Measurements from ENCODE around the gene RYR3.
"Not testable (repeated sequence)": the region's sequence is repeated elsewhere in the genome, so short reads cannot be mapped to it uniquely, and the experiment has no call there.

The RYR3 gene

GRCh38 chr15:33516563-33516962 is 205.8 kb downstream of the RYR3 start:
- no peak for DNase-seq (ENCODE audit: low read depth)

GRCh38 chr15:33517944-33518343 is 207.2 kb downstream of the RYR3 start:
- no peak for DNase-seq (ENCODE audit: low read depth)

DNA sequence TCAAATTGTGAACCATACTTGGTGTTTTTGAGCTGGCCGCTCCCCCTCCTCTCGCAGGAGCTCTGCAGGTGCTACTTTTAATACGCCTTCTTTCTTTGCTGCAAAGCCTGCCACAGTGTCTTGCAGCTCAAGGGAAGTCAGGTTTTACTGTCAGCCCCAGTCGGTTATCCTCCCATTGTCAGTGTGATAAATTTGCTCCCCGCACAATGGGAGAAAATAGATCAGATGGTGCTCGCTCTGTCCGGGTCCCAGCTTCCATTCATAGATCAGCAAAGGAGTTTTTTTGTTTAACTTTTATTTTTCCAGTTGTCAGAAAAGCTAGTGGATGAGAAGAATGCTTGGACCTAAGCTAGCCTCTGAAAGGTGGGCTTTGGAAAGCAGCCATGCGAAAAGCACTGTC is 207.7 kb downstream of the RYR3 start:
- no peak for DNase-seq (ENCODE audit: low read depth)

GRCh38 chr15:33524274-33524673 is 213.5 kb downstream of the RYR3 start:
- no peak for DNase-seq (ENCODE audit: low read depth)

GRCh38 chr15:33526532-33526931 is 215.8 kb downstream of the RYR3 start:
- DNase-seq (ENCODE audit: low read depth) = no peak

DNA sequence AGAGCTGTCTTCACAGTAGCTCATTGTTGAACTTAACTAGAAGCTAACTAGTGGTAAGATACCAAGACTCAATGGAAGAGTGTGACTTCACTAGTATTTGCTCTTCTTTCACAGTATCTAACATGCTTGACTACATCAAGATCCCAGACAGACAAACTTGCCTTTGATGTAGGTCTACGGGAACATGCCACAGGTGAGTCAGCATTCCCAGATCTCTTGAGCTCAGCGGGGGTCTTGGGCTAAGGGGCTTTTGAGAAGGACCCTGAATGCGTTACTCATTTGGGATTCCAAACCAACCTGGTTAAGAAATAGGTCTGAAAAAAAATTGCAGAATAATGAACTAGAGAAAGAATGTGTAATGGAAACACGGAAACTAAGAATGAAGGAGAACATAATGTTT is 222.4 kb downstream of the RYR3 start:
- no peak for DNase-seq (ENCODE audit: low read depth)

GRCh38 chr15:33534642-33535041 is 223.9 kb downstream of the RYR3 start:
- DNase-seq (ENCODE audit: low read depth) = no peak

GRCh38 chr15:33535135-33535534 is 224.4 kb downstream of the RYR3 start:
- DNase-seq (ENCODE audit: low read depth) = no peak

- no peak for DNase-seq (ENCODE audit: low read depth)
Measured at GRCh38 chr15:33539825-33540573, 229.2 kb downstream of the RYR3 start.

DNA sequence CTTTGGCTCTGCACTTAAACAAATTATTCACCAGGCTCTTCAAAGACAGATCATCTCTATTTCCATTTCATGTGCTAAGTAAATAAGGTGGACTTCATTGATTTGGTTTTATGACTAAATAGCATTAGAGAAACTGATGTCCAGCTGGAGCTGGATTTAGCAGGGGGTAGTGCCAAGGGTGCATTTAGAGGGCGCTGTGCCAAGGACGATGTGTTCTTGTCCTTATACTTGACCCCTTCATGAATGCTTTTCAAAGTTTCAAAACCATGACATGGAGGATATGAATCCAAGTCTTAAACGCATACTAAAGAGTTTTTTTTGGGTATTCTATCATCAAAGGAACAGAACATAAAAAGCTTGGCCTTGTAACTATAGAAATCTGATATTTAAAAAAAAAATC is 233.2 kb downstream of the RYR3 start:
- DNase-seq (ENCODE audit: low read depth) = no peak

GRCh38 chr15:33545866-33546265 is 235.1 kb downstream of the RYR3 start:
- no peak for DNase-seq (ENCODE audit: low read depth)

DNA sequence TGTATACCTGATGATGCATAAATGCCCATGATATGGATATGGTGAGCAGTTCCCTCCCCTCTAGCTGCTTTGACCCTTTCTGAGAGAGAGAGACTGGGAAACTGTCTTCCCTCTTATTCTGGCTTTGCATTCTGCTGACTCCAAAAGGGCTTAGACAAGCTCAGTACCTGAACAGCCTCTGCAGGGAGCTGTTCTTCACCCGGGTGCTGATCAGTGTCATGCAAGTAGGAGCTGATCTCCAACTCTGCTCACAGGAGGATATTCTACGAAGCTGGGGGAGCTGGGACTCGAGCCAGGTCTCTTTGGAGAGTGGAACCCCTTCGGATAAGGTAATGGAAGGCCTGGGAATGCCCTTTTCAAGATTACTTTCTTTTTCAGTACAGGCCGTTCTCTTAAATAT is 237.1 kb downstream of the RYR3 start:
- peak; percentile 4 for DNase-seq (ENCODE audit: low read depth)

- no peak for DNase-seq (ENCODE audit: low read depth)
Measured at GRCh38 chr15:33551860-33552259, 241.1 kb downstream of the RYR3 start.

- DNase-seq (ENCODE audit: low read depth) = no peak
Measured at GRCh38 chr15:33553157-33553556, 242.4 kb downstream of the RYR3 start.

DNA sequence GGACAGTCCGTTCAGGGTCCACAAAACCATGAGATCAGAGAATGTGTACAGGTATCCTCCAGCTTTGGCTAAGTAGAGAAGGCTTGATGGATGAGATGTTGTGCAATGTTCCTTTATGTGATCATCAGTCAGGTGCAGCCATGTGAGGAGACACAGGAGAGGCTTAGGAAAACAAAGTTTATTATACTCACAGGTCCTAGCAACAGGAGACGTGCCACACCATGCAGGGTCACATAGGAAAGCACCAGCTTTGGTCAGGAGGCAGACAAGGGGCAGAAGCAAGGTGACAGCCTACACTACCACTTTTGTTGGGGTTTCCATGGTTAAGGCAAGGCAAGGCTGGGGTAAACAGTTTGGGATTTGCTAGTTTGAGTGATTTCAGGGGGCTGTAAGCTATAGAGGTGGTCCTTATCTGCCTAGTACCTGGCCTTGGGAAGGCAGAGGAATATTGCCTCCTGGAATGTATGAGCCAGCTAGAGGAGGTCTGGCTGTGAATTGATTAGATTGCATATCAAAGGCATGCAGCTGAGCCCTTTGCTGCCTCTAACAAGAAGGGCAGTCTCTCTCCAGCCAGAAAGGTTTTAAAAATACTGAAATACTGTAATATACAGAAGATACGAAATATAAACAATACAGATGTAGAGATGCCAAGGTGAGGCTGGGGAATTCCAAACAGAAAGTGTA is 248.6 kb downstream of the RYR3 start:
- DNase-seq (ENCODE audit: low read depth) = no peak

- DNase-seq (ENCODE audit: low read depth) = no peak
Measured at GRCh38 chr15:33561407-33561806, 250.6 kb downstream of the RYR3 start.

DNA sequence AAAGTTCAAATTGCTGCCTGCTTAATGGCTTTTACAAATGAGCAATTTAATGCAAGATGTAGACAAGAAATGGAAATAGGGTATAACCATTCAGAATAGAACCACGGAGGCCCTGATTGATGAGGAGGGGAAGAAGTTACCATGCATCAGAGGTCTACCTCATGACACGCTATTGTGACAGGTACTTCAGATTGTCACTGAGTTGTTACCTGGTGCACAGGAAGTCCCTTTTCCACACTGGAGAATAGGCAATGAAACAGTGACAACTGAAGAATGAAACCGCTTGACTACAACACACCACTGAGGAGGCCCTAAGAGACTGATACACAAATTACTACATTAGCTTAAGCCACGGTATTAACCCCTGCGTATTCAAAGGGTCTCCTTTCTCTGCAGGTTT is 251.2 kb downstream of the RYR3 start:
- no peak for DNase-seq (ENCODE audit: low read depth)

DNA sequence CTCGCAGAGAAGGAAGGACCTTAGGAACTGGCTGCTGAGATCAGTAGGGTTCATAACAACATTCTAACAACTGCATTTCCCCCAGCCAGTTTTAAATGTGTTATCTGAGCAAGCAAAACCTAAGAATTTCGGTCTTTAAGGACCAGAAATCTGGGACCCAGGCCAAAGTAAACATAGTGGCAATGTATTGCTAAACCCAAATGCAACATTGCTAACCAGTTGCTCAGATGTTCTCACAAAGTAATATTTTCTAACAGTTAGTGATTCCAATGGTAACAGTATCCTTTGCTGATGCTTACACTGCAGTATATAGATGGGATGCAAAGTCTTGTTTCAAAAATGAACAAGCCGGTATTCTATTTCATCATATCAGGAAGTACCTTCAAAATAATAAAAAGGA is 254.3 kb downstream of the RYR3 start:
- DNase-seq (ENCODE audit: low read depth) = peak; percentile 21

DNA sequence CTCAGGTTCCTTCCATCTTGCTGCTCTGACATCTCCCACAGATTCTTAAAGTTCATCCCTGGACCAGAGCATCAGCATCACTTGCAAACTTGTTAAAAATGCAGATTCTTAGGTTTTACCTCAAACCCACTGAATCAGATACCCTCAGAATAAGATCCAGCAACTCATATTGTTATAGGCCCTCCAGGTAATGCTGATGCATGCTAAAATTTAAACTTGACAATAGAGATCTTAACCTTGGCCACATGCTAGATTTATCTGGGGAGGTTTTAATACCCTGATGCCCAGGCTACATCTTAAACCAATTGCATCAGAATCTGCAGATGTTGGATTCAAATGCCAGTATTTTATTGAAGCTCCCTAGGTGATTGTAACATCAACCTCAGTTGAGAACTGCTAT is 256.9 kb downstream of the RYR3 start:
- no peak for DNase-seq (ENCODE audit: low read depth)

- DNase-seq (ENCODE audit: low read depth) = no peak
Measured at GRCh38 chr15:33569036-33569435, 258.3 kb downstream of the RYR3 start.

GRCh38 chr15:33577911-33578310 is 267.1 kb downstream of the RYR3 start:
- not testable (repeated sequence) for DNase-seq (ENCODE audit: low read depth)

DNA sequence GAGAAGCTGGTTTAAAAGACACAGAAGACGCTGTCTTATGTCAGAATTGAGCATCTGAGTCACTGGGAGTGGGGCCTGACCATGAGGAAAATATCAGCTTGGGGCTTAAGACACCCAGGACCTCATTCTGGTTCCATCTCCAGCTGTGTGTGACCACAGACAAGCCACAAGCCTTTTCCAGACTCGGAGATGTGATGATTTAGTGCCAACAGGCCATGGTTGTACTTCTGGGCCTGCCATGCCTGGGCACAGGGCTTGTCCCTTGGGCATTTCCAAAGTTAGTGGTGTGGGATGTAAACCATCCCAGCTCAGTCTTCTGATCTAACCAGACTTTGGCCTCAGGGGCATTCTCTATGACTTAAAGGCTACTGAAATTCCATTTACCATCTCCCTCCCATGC is 269.8 kb downstream of the RYR3 start:
- peak; percentile 5 for DNase-seq (ENCODE audit: low read depth)

DNA sequence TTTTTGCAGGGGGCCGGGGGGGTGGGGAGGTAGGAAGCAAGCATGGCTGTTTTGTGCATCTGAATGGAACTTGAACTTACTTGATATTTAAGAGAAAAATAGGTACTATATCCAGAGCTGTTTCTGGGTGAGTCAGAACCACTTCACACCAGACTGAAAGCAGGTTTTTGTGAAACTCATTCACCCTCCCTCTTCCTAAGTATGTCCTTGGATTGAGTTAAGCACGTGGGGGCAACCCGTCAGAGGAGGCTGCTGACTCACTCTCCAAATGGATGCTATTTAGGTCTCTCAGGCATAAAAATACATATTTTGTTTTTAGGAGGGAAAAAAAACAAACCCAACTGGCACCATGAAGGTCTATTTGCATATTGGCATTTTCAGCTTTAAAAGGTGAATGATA is 270.3 kb downstream of the RYR3 start:
- DNase-seq (ENCODE audit: low read depth) = peak; percentile 48

DNA sequence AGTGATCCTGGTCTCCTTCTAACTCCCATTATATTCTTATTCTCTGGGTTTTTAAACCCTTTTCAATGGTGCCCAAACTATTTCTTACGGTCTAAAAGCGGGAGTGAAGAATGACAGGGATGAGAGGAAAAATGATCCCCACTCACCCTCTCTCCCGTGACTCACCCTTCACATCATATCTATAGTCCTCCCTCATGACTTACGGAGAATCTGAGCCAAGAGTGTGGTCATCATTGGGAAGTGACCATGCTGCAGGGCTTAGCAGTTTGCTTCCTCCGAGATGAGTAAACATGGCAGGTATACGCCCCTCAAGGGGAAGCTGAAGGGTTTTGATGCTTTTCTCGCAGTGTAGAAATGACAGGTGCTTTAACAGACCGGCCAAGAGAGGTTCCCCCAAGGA is 274.0 kb downstream of the RYR3 start:
- DNase-seq (ENCODE audit: low read depth) = peak; percentile 69
